Transverse colon (tissue), 4 donors: ENCODE data around the gene LRP2.

Experiments used
- EP300 ChIP-seq: sonication (generic); formaldehyde crosslinking; IDR thresholded peaks from one replicate; pipeline ENCODE4 v1.6.1; 2017; ENCODE audit warnings: antibody characterized with exemption, low read depth
- POLR2A ChIP-seq: fragments of 450-650 bp; IDR thresholded peaks from one replicate; pipeline ENCODE4 v1.6.1; 2016; ENCODE audit warnings: antibody characterized with exemption, mild to moderate bottlenecking, moderate library complexity
- POLR2AphosphoS5 ChIP-seq, 3 donors: sonication (generic); formaldehyde crosslinking; IDR thresholded peaks; one replicate each; pipeline ENCODE4 v1.6.1; 2016; ENCODE audit warnings: antibody characterized with exemption in 3 of 3
- TF ChIP-seq, protein P1 (sequence below), 5 experiments: fragments of 200-600 bp in 3 of 5; fragments of 450-650 bp in 2 of 5; sonication (generic) in 3 of 5; IDR thresholded peaks; 1 replicate in 2 of 5; 2 replicates in 3 of 5; pipeline ENCODE4 v1.5.1; 2016 to 2017; ENCODE audit warnings: antibody characterized with exemption in 5 of 5, inconsistent platforms in 3 of 5, mild to moderate bottlenecking in 2 of 5, moderate library complexity in 1 of 5

- TF ChIP-seq POLR2AphosphoS5 (IDR thresholded peaks at IDR 0.05) = no peak
- TF ChIP-seq, protein P1, sequence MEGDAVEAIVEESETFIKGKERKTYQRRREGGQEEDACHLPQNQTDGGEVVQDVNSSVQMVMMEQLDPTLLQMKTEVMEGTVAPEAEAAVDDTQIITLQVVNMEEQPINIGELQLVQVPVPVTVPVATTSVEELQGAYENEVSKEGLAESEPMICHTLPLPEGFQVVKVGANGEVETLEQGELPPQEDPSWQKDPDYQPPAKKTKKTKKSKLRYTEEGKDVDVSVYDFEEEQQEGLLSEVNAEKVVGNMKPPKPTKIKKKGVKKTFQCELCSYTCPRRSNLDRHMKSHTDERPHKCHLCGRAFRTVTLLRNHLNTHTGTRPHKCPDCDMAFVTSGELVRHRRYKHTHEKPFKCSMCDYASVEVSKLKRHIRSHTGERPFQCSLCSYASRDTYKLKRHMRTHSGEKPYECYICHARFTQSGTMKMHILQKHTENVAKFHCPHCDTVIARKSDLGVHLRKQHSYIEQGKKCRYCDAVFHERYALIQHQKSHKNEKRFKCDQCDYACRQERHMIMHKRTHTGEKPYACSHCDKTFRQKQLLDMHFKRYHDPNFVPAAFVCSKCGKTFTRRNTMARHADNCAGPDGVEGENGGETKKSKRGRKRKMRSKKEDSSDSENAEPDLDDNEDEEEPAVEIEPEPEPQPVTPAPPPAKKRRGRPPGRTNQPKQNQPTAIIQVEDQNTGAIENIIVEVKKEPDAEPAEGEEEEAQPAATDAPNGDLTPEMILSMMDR (IDR thresholded peaks at IDR 0.05) = no peak
- TF ChIP-seq EP300 = no peak
- TF ChIP-seq POLR2A = no peak
Observed at GRCh38 chr2:169139993-169140767, 222.2 kb downstream of the LRP2 start.
